Measurements from ENCODE around the gene SETD1B.
"Not testable (repeated sequence)": the region's sequence is repeated elsewhere in the genome, so short reads cannot be mapped to it uniquely, and the experiment has no call there.

SETD1B gene

DNA sequence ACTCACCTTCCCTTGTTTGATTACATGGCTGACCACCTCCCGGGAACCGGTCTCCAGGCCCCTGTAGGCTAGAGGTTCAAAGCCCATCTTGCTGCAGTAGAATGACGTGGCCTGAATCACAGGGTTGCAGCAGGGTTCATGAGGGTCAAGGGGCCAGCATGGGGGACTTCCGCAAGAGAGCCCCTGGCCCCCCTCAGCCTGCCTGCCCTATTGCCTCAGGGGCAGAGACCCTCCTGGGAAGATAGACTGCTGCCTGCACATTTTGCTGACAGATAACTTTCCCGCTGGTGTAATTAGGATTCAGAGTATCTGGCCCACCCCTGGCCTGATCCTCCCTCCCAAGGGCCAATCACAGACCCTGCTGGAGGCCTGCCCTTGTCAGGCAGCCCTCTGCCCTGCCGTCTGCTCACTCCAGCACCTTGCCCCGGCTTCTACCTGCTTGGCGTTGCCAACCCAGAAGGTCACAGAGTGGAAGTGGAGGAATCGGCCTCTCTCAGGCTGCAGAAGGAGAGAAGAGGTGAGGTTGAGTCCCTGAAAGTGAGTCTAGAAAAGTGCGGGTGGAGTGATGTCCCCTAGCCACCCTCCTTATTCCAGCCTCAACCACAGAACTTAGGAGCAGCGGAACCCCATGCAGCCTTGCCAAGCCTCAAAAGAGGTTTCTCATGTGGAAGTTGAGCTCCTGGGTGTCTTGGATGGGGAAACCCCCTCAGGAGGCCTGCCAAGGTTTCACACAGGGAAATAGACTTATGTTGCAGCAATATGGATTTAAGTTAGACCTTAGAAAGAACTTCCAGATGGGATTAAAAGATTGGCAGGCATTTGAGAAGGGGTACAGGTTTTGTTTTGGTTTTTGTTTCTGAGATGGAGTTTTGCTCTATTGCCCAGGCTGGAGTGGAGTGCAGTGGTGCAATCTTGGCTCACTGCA, 53.8 kb downstream of the SETD1B start:
- no peak for DNase-seq (ENCODE audit: low read depth, low spot score)

- no peak for DNase-seq (ENCODE audit: low read depth, low spot score)
These were observed 54.5 kb downstream of the SETD1B start for GRCh38 chr12:121858318-121858661.

DNA sequence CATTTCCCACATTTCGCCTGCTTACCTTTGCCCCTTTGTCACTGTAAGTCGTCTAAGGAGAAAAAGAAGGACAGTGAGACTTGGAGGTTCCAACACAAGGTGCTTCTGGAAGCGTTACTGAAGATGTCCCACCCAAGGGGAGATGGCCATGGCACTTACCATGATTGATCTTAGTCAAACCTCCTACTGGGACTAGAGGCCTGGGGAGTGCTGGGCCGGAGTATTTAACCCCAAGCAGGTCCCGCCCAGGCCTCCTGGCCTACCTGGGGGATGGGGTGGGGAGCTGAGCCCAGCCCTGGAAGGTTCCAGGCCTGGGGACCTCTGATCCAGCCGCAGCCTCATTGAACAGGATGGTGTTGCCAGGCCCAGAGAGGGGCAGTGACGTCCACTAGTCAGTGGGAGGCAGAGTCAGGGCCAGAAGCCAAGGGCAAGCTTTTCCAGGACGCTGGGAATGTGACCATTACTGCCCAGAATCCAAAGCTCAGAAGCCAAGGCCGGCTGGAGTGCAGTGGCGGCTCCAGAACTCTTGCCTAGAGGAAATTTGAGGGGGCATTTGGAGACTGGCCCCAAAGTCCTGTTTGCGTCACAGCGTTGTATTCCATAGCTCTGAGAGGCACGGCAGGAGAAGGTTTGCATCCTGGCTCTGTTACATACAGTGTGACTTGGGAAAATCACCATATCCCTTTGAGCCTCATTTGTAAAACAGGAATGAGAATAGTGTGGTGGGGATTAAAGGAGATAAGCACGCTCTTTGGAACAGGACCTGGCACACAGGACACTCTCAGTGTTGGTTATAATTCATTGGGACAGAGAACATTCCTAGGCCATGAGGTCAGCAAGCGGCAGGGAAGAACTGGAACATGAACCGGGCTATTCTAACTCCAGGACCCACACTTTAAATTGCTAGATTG, 55.1 kb downstream of the SETD1B start, which contains the start of gene HPD:
Gene HPD (minus strand): TSS at position 198 of the 911 bp plus-strand sequence. CDS start 36 bp downstream, at position 162.
- no peak for DNase-seq (ENCODE audit: low read depth, low spot score)

GRCh38 chr12:121860257-121860656, 56.4 kb downstream of the SETD1B start:
- DNase-seq (ENCODE audit: low read depth, low spot score) = no peak

- not testable (repeated sequence) for DNase-seq (ENCODE audit: low read depth, low spot score)
These were observed 56.9 kb downstream of the SETD1B start for GRCh38 chr12:121860699-121861098.

DNA sequence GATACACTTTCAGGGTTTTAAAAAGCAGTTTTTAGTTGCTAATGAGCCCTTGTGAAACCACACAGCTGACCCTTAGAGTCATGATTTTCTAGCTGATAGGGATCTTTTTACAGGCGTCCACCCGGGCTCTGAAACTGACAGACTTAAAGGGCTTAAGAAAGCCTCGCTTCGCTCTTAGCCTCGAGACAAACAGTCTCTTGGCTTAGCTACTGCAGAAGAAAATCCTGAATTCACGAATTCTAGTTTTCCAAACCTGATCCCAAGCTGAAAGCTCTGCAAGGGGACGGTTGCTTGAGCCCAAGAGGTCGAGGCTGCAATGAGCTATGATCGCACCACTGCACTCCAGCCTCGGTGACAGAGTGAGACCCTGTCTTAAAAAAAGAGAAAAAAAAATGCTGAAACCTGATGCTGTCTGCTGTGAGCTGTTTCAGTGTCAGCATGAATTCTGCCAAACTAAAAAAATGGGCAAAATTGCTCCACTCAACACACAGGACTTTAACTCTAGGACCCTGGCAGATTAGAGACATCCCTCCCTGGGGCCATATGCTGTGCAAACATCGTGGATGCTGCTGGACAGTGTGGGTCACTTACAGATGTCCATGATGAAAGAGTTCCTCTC, 57.9 kb downstream of the SETD1B start:
- DNase-seq (ENCODE audit: low read depth, low spot score) = no peak

DNA sequence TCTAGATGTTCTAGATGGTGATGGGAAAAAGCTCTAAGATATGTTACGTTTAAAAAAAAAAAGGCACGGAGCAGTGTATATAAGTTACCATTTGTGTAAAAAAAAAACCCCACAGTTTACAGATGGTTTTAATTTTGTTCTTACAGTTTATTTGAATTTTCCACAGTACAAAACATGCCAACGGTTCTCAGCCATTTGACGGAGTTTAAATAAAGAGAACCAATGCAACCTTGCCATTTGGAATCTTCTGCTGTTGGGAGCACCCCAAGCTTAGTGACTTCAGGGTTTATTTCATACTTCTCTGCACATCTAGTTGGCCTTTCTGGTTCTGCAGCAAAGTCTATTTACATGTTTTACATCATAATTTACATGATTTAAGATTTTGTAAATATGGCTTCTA, 62.5 kb downstream of the SETD1B start:
- no peak for DNase-seq (ENCODE audit: low read depth, low spot score)

DNA sequence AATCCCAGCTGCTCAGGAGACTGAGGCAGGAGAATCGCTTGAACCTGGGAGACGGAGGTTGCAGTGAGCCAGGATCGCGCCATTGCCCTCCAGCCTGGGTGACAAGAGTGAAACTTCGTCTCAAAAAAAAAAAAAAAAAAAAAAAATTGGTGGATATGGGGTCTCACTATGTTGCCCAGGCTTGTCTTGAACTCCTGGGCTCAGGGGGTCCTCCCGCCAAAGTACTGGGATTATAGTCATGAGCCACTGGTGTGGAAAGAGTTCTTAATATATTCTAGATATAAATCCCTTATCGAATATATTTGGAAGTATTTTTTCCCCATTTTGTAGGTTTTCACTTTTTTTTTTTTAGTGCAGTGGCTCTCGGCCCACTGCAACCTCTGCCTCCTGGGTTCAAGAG, 65.4 kb downstream of the SETD1B start:
- DNase-seq (ENCODE audit: low read depth, low spot score) = not testable (repeated sequence)

GRCh38 chr12:121871467-121871866, 67.7 kb downstream of the SETD1B start:
- no peak for DNase-seq (ENCODE audit: low read depth, low spot score)

- DNase-seq (ENCODE audit: low read depth, low spot score) = no peak
These were observed 68.9 kb downstream of the SETD1B start for GRCh38 chr12:121872546-121873215.

DNA sequence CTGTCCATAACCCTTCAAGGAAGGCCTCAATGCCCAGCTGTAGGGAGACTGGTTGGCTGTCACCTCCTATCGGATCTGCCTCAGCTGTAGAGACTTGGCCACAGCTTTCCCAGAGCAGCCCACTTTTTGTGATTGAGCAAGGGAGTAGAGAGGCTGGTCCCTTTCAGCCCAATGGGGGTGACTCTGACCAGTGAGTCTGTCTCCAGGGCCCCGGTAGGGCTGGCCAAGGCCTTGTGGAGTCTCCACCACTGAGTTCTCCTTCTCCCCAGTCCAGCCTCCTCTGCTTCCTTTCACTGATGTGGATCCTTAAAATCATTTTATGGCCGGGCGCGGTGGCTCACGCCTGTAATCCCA, 69.4 kb downstream of the SETD1B start:
- DNase-seq (ENCODE audit: low read depth, low spot score) = no peak

GRCh38 chr12:121874071-121874470, 70.3 kb downstream of the SETD1B start:
- DNase-seq (ENCODE audit: low read depth, low spot score) = no peak

GRCh38 chr12:121875582-121875981, 71.8 kb downstream of the SETD1B start:
- DNase-seq (ENCODE audit: low read depth, low spot score) = no peak

GRCh38 chr12:121876080-121876447, 72.3 kb downstream of the SETD1B start:
- not testable (repeated sequence) for DNase-seq (ENCODE audit: low read depth, low spot score)

Measured in activated naive CD8-positive, alpha-beta T cell treated with anti-CD3 and anti-CD28 coated beads, Interleukin-2, amount 50 U/mL, for 16 hours (primary cell).